ENCODE results near the gene LYPD3. TPM values are rescaled to one million over a fixed set of nuclear protein-coding genes. Genes with fewer than 3 reads are reported as not detected.

The LYPD3 gene
- total and polyA plus RNA-seq, 2 donors (not counting 3 experiments of a cell fraction or from before 2014, with no cell fraction given): 0.52 TPM; not detected in 1

DNA sequence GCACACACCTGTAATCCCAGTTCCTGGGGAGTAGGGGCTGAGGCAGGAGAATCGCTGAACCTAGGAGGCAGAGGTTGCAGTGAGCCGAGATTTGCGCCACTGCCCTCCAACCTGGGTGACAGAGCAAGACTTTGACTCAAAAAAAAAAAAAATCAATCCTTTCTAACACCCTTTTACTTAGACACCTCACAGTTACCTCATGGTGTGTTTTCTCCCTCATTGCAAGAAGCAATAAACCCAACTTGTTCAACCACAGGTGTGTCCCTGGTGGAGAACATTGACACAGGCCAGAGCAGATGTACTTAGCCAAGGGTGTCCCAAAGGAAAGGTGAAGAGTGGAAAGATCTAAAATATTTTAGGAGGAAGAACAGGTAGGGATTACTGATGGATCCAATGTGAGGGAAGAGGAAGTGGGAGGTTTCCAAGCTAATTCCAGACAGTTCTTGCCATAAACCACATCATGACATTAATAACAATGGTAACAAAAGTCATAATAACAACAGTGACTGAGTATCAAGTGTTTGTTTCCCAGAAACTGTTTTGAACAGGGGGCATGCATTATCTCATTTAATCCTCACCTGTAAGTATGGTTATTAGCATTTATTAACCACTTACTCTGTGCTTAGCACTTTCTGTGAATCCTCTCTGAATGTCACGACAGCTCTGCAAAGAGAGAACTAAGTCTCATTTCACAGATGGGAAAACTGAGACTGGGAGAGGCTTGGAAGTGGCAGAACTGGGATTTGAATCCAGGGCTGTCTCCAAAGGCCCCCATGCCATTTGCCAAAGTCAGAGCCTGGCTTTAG, 3.1 kb upstream of the LYPD3 start:
- TF ChIP-seq JUN (IDR thresholded peaks at IDR 0.05; ENCODE audit: borderline replicate concordance, insufficient read depth, insufficient read length, low read depth): no peak
- TF ChIP-seq, protein P1, sequence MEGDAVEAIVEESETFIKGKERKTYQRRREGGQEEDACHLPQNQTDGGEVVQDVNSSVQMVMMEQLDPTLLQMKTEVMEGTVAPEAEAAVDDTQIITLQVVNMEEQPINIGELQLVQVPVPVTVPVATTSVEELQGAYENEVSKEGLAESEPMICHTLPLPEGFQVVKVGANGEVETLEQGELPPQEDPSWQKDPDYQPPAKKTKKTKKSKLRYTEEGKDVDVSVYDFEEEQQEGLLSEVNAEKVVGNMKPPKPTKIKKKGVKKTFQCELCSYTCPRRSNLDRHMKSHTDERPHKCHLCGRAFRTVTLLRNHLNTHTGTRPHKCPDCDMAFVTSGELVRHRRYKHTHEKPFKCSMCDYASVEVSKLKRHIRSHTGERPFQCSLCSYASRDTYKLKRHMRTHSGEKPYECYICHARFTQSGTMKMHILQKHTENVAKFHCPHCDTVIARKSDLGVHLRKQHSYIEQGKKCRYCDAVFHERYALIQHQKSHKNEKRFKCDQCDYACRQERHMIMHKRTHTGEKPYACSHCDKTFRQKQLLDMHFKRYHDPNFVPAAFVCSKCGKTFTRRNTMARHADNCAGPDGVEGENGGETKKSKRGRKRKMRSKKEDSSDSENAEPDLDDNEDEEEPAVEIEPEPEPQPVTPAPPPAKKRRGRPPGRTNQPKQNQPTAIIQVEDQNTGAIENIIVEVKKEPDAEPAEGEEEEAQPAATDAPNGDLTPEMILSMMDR (IDR thresholded peaks at IDR 0.05; ENCODE audit: extremely low read depth in 1 of 2, insufficient read depth in 1 of 2, low read depth in 1 of 2, low read length in 2 of 2): no peak
- TF ChIP-seq, protein P2, sequence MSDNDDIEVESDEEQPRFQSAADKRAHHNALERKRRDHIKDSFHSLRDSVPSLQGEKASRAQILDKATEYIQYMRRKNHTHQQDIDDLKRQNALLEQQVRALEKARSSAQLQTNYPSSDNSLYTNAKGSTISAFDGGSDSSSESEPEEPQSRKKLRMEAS (IDR thresholded peaks at IDR 0.05; ENCODE audit: insufficient read depth, insufficient read length): no peak
- TF ChIP-seq GATA2 (IDR thresholded peaks at IDR 0.05; ENCODE audit: insufficient read depth, insufficient read length, low read depth, low read length): no peak
- TF ChIP-seq POLR2A (IDR thresholded peaks at IDR 0.05; ENCODE audit: low read depth, low read length): no peak
- no peak for TF ChIP-seq EZH2 (IDR thresholded peaks at IDR 0.05; ENCODE audit: borderline replicate concordance, low read depth, low read length, severe bottlenecking)
- no peak for DNase-seq (ENCODE audit: low read depth, low spot score)
- no peak overlapping the region for H3K4me2 ChIP-seq (ENCODE audit: insufficient read depth, low read length)
- no peaks in the 10 kb centered on the region for H3K9me3 ChIP-seq (replicated peaks; ENCODE audit: control insufficient read depth, insufficient read depth, low read length)
- H3K27ac ChIP-seq (ENCODE audit: insufficient read depth, low read depth, low read length): no peak overlapping the region
- no peak overlapping the region for H3K9ac ChIP-seq (replicated peaks; ENCODE audit: extremely low read depth, insufficient read depth, low read length)
- no TSS peak for BruUV-seq (replicated peaks)
- no peak overlapping the region for H2AFZ ChIP-seq (ENCODE audit: low read depth, low read length)
- FAIRE-seq: no peak
- dilution Hi-C loops (cut with MboI; ENCODE audit: extremely low pct_ligation_motif_present, low sequenced_read_pairs) (no loop called here), intact Hi-C loops (cut with micrococcal nuclease) (no loop called here)
- peaks cover 23% of the 10 kb centered on the region for H3K4me1 ChIP-seq (ENCODE audit: control insufficient read depth, extremely low read depth, insufficient read depth, low read length)
- no peaks in the 10 kb centered on the region for H3K79me2 ChIP-seq (ENCODE audit: control insufficient read depth, insufficient read depth, low read length)
- H3K9me1 ChIP-seq (replicated peaks; ENCODE audit: control insufficient read depth, extremely low read depth, insufficient read depth, low read length): no peaks in the 10 kb centered on the region
- H3K36me3 ChIP-seq (ENCODE audit: control insufficient read depth in 2 of 2, extremely low read depth in 1 of 2, insufficient read depth in 2 of 2, low read length in 2 of 2): no peaks in the 10 kb centered on the region
- H4K20me1 ChIP-seq (replicated peaks; ENCODE audit: control insufficient read depth, extremely low read depth, insufficient read depth, low read length): no peaks in the 10 kb centered on the region
- no peak overlapping the region for H3K4me3 ChIP-seq (replicated peaks in 1 of 3; ENCODE audit: insufficient read depth in 1 of 3, low read depth in 1 of 3, low read length in 3 of 3)
- no peaks in the 10 kb centered on the region for H3K27me3 ChIP-seq (ENCODE audit: control insufficient read depth in 2 of 2, insufficient read depth in 2 of 2, low read length in 2 of 2)
- POLR2A ChIA-PET: no interaction called here
- CTCF ChIA-PET: interaction anchor here (1.7 kb wide), 1 partner anchor 21 kb away, joined by 7 read pairs; no protein-coding TSS in a partner anchor

All from endothelial cell of umbilical vein (primary cell).